ENCODE measurements around the gene PREP.

Gene PREP

DNA sequence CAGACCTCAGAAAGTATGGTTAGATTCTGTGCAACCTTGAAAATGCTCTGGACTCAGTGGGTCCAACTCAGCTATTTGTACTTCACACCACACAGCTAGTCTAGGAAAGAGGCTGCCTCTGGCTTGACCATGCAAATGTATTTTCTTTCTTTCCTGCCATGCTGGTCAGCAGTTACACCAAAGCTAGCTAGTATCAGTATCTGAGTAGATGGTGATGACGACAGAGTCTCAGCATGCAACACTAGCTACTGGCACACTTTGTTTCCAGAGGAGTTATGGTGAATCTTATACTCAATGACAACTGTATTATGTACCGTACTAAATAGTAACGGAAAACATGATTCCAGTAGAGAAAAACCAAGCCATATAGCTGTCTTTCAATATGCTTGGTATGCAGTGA lies 126.5 kb downstream of the PREP start:
- Histone ChIP-seq H3K4me2 (ENCODE audit: low read depth, low read length, poor library complexity, severe bottlenecking) (no peak overlapping the region), H4K20me1 (ENCODE audit: insufficient read depth, low read length, poor library complexity, severe bottlenecking) (no peaks in the 10 kb centered on the region), H3K9me2 (replicated peaks; ENCODE audit: low read depth, low read length) (no peaks in the 10 kb centered on the region), H3K79me2 (ENCODE audit: insufficient read depth, low read length) (no peaks in the 10 kb centered on the region), H2AFZ (ENCODE audit: low read length) (no peak overlapping the region), H3F3A (ENCODE audit: low read depth) (no peaks in the 10 kb centered on the region), H3K9ac (ENCODE audit: low read depth, low read length, poor library complexity, severe bottlenecking) (no peak overlapping the region), H3K4me3 (ENCODE audit: low read length, poor library complexity, severe bottlenecking) (no peak overlapping the region), H3K4me1 (ENCODE audit: insufficient read depth, low read length, poor library complexity, severe bottlenecking) (no peaks in the 10 kb centered on the region), H3K27me3 (ENCODE audit: insufficient read depth, low read length, poor library complexity, severe bottlenecking) (no peaks in the 10 kb centered on the region), H3K36me3 (ENCODE audit: insufficient read depth, low read length) (peaks cover 55% of the 10 kb centered on the region; the same call in 1 of the 2 replicates), H3K9me3 (ENCODE audit: insufficient read depth, low read depth, low read length) (no peaks in the 10 kb centered on the region)
- TF ChIP-seq EZH2phosphoT487 (IDR thresholded peaks at IDR 0.05; ENCODE audit: borderline replicate concordance) = no peak
- TF ChIP-seq, protein P1, sequence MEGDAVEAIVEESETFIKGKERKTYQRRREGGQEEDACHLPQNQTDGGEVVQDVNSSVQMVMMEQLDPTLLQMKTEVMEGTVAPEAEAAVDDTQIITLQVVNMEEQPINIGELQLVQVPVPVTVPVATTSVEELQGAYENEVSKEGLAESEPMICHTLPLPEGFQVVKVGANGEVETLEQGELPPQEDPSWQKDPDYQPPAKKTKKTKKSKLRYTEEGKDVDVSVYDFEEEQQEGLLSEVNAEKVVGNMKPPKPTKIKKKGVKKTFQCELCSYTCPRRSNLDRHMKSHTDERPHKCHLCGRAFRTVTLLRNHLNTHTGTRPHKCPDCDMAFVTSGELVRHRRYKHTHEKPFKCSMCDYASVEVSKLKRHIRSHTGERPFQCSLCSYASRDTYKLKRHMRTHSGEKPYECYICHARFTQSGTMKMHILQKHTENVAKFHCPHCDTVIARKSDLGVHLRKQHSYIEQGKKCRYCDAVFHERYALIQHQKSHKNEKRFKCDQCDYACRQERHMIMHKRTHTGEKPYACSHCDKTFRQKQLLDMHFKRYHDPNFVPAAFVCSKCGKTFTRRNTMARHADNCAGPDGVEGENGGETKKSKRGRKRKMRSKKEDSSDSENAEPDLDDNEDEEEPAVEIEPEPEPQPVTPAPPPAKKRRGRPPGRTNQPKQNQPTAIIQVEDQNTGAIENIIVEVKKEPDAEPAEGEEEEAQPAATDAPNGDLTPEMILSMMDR (conservative IDR thresholded peaks at IDR 0.05; ENCODE audit: low read length) = no peak

DNA sequence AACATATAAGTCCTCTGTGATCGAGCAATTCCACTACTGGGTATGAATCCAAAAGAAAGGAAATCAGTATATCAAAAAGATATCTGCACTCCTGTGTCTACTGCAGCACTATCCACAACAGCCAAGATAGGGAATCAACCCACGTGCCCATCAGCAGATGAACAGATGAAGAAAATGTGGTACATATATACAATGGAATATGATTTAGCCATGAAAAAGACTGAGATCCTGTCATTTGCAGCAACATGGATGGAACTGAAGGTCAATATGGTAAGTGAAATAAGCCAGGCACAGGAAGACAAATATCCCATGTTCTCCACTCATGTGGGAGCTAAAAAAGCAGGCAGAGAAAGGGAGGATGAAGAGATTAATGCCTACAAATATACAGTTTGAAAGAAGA lies 127.3 kb downstream of the PREP start:
- Histone ChIP-seq H3K4me1 (ENCODE audit: insufficient read depth, low read length, poor library complexity, severe bottlenecking) (no peaks in the 10 kb centered on the region), H3K9ac (ENCODE audit: low read depth, low read length, poor library complexity, severe bottlenecking) (no peak overlapping the region), H4K20me1 (ENCODE audit: insufficient read depth, low read length, poor library complexity, severe bottlenecking) (no peaks in the 10 kb centered on the region), H2AFZ (ENCODE audit: low read length) (no peak overlapping the region), H3K79me2 (ENCODE audit: insufficient read depth, low read length) (no peaks in the 10 kb centered on the region), H3K9me3 (ENCODE audit: insufficient read depth, low read depth, low read length) (no peaks in the 10 kb centered on the region), H3K4me3 (ENCODE audit: low read length, poor library complexity, severe bottlenecking) (no peak overlapping the region), H3K9me2 (replicated peaks; ENCODE audit: low read depth, low read length) (no peaks in the 10 kb centered on the region), H3K36me3 (ENCODE audit: insufficient read depth, low read length) (peaks cover 48% of the 10 kb centered on the region; the same call in 1 of the 2 replicates), H3K27me3 (ENCODE audit: insufficient read depth, low read length, poor library complexity, severe bottlenecking) (no peaks in the 10 kb centered on the region), H3F3A (ENCODE audit: low read depth) (no peaks in the 10 kb centered on the region), H3K4me2 (ENCODE audit: low read depth, low read length, poor library complexity, severe bottlenecking) (no peak overlapping the region)
- TF ChIP-seq, protein P1 (conservative IDR thresholded peaks at IDR 0.05; ENCODE audit: low read length) = no peak
- TF ChIP-seq EZH2phosphoT487 (IDR thresholded peaks at IDR 0.05; ENCODE audit: borderline replicate concordance) = no peak

DNA sequence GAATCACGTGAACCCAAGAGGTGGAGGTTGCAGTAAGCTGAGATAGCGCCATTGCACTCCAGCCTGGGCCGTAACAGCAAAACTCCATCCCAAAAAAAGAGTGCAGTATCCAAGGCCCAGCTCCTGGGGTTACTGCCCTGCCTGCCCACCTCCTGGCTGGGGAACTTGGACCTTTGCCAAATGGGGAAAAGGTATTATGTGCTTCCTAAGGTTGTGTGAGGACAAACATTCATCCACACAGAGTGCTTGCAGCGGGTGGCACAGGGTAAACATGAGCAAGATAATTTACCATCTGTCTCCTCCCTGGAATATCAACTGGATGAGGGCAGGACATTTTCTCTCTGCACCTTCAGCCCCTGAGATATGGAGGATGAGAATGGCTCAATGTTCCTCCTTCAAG lies 128.2 kb downstream of the PREP start:
- Histone ChIP-seq H3K9me3 (ENCODE audit: insufficient read depth, low read depth, low read length) (no peaks in the 10 kb centered on the region), H3K36me3 (ENCODE audit: insufficient read depth, low read length) (peaks cover 39% of the 10 kb centered on the region; the same call in 1 of the 2 replicates), H3K4me2 (ENCODE audit: low read depth, low read length, poor library complexity, severe bottlenecking) (no peak overlapping the region), H4K20me1 (ENCODE audit: insufficient read depth, low read length, poor library complexity, severe bottlenecking) (no peaks in the 10 kb centered on the region), H3K4me1 (ENCODE audit: insufficient read depth, low read length, poor library complexity, severe bottlenecking) (no peaks in the 10 kb centered on the region), H3K79me2 (ENCODE audit: insufficient read depth, low read length) (no peaks in the 10 kb centered on the region), H3K4me3 (ENCODE audit: low read length, poor library complexity, severe bottlenecking) (no peak overlapping the region), H2AFZ (ENCODE audit: low read length) (no peak overlapping the region), H3K9me2 (replicated peaks; ENCODE audit: low read depth, low read length) (no peaks in the 10 kb centered on the region), H3K27me3 (ENCODE audit: insufficient read depth, low read length, poor library complexity, severe bottlenecking) (no peaks in the 10 kb centered on the region), H3F3A (ENCODE audit: low read depth) (no peaks in the 10 kb centered on the region), H3K9ac (ENCODE audit: low read depth, low read length, poor library complexity, severe bottlenecking) (no peak overlapping the region)
- TF ChIP-seq, protein P1 (conservative IDR thresholded peaks at IDR 0.05; ENCODE audit: low read length) = no peak
- TF ChIP-seq EZH2phosphoT487 (IDR thresholded peaks at IDR 0.05; ENCODE audit: borderline replicate concordance) = no peak
